Measurements from ENCODE around the gene FOXP2. TPM values are rescaled to one million over a fixed set of nuclear protein-coding genes. Genes with fewer than 3 reads are reported as not detected.

The FOXP2 gene
- total and polyA plus RNA-seq, 9 of the 15 experiments (the other 6 are each of a cell fraction or from before 2014, with no cell fraction given): not detected

GRCh38 chr7:114502454-114503254, 88.0 kb downstream of the FOXP2 start:
- no peaks in the 10 kb centered on the region for H3K4me1 ChIP-seq (replicated peaks in 1 of 2; ENCODE audit: control insufficient read depth in 2 of 2, insufficient read depth in 2 of 2, low read length in 2 of 2)
- ChIA-PET CTCF (ENCODE audit: low intra/inter-chr PET ratio) (no interaction called here), POLR2A (no interaction called here)
- ATAC-seq (no peak), FAIRE-seq (no peak), DNase-seq (ENCODE audit: extremely low read depth in 1 of 4, low spot score in 3 of 4) (no peak)
- no peaks in the 10 kb centered on the region for H3K79me2 ChIP-seq (ENCODE audit: control insufficient read depth, insufficient read depth, low read length)
- H3K9me3 ChIP-seq (replicated peaks; ENCODE audit: control insufficient read depth, insufficient read depth, low read depth, low read length): no peaks in the 10 kb centered on the region
- BruUV-seq (replicated peaks): no TSS peak
- no peak overlapping the region for H3K27ac ChIP-seq (ENCODE audit: extremely low read depth, low read depth, low read length)
- no peak overlapping the region for H3K4me2 ChIP-seq (ENCODE audit: insufficient read depth, low read length)
- in situ Hi-C loops (cut with MboI) (no loop called here), intact Hi-C loops (cut with micrococcal nuclease) (no loop called here)
- no peaks in the 10 kb centered on the region for H4K20me1 ChIP-seq (replicated peaks; ENCODE audit: control insufficient read depth, insufficient read depth, low read length)
- no peak overlapping the region for H3K9ac ChIP-seq (ENCODE audit: insufficient read depth in 1 of 2, low read depth in 2 of 2, low read length in 2 of 2)
- TF ChIP-seq MTA1 (IDR thresholded peaks at IDR 0.05; ENCODE audit: borderline replicate concordance): no peak
- TF ChIP-seq AFF4 (CRISPR knock-in tag; IDR thresholded peaks at IDR 0.05): no peak
- TF ChIP-seq STAT5B (CRISPR knock-in tag; IDR thresholded peaks at IDR 0.05): no peak
- no peak for TF ChIP-seq CHD7 (IDR thresholded peaks at IDR 0.05; ENCODE audit: low read depth, low read length)
- H3K36me3 ChIP-seq (ENCODE audit: control insufficient read depth, insufficient read depth, low read length): no peaks in the 10 kb centered on the region
- WGBS (ENCODE audit: insufficient coverage, low coverage, missing lambda C conversion rate): under 1% methylated on average over 5 of the region's 5 CpGs
- H2AFZ ChIP-seq (ENCODE audit: low read depth, low read length): no peak overlapping the region
- no peak overlapping the region for H3K4me3 ChIP-seq
- H3K27me3 ChIP-seq (ENCODE audit: control insufficient read depth in 2 of 2, insufficient read depth in 2 of 2, low read length in 2 of 2): no peaks in the 10 kb centered on the region
- no peaks in the 10 kb centered on the region for H3K9me1 ChIP-seq (ENCODE audit: control insufficient read depth, insufficient read depth, low read length)
